HG02678 (cell line): ENCODE results near the gene SLC26A3.
A peak's percentile ranks its signal among the peaks of the same experiment; 100 is the strongest.

Source experiments
- ATAC-seq: cut with Tn5 transposase; IDR thresholded peaks from one replicate; pipeline ENCODE4 v1.9.1; 2021; ENCODE audit warnings: mild to moderate bottlenecking, moderate library complexity; ENCODE audit not compliant: unreplicated experiment

Gene SLC26A3

DNA sequence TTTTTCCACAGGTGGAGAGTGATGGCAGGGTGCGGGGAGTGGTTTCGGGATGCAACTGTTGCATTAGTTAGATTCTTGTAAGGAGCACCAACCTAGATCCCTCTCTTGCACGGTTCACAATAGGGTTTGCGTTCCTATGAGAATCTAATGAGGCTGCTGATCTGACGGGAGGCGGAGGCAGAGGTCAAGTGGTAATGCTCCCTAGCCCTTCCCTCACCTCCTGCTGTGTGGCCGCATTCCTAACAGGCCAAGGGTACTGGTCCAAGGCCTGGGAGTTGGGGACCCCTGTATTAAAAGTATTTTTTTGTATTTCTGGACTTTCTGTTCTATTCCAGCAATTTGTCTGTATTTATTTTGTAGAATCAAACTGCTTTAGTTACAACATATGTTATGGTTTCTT, 51.9 kb downstream of the SLC26A3 start:
- no peak for ATAC-seq

- ATAC-seq, result no peak
These were observed 57.0 kb downstream of the SLC26A3 start for GRCh38 chr7:107746006-107746405.

DNA sequence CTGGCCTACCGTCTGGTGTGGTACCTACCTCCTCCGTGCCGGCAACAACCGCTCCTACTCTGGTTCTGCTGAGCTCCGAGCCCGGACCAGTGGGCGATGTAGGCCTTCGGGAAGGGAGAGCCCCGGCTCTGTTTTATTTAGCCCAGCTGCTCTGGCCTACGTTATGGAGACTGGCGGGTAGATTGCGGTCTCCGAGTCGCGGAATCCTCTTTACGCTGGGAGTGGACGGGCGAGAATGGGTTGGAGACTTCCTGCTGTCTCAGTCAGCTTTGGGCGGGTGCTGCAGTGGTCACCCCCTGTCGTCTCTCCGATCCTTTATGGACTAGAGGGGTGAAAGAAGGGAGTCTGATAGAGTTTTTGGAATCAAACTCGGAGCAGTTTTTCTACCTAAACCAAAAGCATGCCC, 58.7 kb downstream of the SLC26A3 start:
- ATAC-seq, result peak; percentile 38

DNA sequence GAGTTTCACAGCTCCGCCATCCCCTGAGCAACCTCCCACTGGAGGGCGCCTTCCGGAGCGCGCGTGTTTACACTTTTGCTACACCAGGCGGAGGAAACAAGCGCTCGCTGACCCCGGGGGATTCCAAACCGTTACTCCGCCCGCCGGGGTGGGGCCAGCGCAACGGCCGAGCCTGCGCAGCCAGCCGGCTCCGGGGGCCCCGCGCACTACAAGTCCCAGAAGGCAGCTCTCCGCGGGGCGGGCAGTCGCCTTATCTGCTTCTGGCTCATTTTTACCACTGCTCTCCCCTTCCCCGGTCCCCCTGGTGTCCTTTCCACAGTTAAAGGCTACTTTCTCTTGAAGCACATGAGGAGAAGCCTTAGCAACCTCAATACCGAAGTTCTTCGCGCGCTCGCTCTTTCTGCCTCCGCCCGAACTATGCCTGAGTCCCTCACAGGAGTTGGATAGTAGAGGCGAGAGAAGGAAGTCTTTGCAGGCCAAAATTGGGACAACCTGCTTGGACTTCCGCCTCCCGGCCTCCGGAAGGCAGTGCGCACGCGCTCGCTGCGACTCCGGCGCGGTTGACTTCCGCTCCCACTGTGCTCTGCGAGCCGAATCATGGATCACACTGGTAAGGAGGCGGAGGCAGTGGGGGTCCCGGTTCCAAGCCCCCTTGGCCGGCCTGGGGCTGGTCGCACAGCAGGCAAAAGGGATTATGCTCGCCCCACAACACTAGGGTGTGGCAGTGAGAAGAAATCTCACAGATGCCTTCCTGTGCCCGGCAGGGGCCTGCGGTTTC, 59.3 kb downstream of the SLC26A3 start, which contains the start of gene CBLL1:
TSS of gene CBLL1 (plus strand) at position 576 of the 778 bp plus-strand sequence. CDS start at position 598, 22 bp downstream.
- ATAC-seq, result peak; percentile 89

DNA sequence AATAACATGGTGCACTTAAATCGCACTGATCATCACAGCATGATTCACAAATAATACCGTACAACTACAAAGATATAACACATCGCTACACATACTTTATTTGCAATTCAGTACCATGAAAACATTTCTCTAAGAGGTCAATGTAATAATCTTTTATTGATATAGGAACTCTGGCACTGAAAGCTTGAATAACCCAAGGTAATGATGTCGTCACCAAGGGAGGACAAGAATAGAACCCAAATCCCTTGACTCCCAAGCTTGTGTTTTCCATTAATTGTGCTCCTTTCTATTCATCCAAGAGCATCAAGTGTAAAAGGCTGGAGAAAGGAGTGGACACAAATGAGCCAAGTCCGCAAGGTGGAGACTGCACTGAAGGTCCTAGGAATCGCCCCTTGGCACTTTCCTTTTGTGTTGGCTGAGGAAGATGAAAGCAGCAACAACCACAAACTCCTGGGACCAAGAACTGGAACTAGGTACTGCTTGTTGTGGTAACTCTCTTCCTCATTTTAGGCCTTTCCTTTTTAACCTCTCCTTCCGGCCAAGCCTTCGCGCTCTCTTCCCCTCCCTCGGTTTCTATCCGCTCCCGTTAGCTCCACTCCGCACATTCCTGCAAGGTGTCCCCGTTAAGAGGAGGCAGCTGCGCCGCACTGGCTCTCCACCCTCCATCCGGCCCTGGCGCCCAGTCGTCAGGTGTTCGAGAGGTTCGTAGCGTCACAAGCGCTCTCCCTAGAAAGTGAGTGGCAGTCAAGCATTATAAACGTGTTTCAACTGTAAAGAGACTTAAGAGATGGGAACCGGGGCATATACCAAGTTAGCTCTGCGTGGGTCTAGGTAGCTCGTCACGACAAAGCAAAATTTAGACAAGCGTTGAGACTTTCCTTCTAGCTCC, 60.1 kb downstream of the SLC26A3 start:
- ATAC-seq, result peak; percentile 31

GRCh38 chr7:107728276-107728675, 74.7 kb downstream of the SLC26A3 start:
- ATAC-seq, result no peak

DNA sequence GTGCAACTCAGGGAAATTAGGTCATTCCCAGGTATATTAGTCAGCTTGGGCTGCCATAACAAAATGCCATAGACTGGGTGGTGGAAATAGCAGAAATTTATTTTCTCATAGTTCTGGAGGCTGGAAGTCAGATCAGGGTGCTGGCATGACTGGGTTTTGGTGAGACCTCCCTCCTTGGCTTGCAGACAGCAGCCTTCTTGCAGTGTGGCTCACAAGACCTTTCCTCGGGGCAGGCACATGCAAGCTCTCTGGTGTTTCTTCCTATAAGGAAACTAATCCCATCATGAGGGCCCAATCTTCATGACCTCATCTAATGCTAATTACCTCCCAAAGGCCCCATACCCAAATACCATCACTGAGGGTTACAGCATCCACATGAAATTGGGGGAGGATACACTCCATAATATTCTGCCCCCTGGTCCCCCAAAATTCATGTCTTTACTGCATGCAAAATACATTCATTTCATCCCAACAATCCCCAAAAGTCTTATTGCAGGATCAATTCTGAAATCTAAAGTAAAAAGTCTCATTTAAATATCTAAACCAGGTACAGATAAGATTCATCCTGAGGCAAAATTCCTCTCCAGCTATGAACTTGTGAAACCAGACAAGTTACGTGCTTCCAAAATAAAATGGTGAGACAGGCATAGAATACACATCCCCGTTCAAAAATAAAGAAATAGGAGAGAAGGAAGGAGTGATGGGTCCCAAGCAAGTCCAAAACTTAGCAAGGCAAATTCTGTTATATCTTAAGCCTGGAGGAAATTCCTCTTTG, 76.5 kb downstream of the SLC26A3 start:
- no peak for ATAC-seq

GRCh38 chr7:107725138-107725740, 77.8 kb downstream of the SLC26A3 start:
- no peak for ATAC-seq

- ATAC-seq, result no peak
These were observed 79.8 kb downstream of the SLC26A3 start for GRCh38 chr7:107723255-107723654.

DNA sequence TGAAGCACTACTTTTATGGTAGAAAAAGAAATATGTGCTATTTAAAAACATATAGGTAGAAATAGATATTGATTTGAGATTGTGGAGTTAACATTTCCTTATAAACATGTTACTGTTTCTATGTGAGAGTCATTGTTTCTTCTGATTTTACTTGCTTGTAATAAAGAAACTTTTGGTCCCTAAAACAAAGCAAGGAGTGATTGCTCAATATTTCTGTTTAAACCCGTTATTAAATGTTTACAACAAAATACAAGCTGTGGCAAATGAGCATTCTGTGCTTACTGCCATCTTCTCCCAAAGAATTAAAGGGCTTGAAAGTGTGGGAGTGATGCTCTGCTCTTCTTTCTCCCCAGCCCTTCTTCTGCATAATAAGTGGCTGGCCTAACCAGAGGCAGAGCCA, 81.7 kb downstream of the SLC26A3 start:
- ATAC-seq, result no peak

- no peak for ATAC-seq
These were observed 84.4 kb downstream of the SLC26A3 start for GRCh38 chr7:107718456-107719193.

DNA sequence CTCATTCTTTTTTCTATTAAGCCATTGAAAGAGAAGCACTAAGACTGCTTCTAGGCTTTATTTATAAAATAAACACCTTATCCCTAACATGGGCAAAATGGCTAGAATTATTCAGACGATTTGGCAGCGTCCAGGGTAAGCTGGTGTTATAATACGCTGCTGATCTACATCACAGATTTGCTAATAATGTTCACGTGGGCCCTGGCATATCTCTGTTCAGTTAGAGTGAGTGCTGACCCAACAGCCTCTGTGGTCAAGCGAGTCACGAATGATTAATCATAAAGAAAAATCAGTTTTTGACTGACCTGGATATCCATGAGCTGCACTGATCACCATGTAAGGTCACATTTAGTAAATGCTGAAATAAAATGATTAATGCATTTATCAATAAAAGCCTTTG, 87.5 kb downstream of the SLC26A3 start:
- ATAC-seq, result no peak
